Endothelial cell of umbilical vein (primary cell): ENCODE results near the gene TFDP3. TPM values are rescaled to one million over a fixed set of nuclear protein-coding genes. Genes with fewer than 3 reads are reported as not detected.

Experiments
- Bru-seq: library from RNA; stranded (reverse); fragments of 400-500 nt; gene quantifications from one replicate; lab custom pipeline; 2021; lab: Mats Ljungman, UMichigan
- BruChase-seq, 2 experiments: library from RNA; stranded (reverse); fragments of 400-500 nt; gene quantifications; one replicate each; lab custom pipeline; 2021; lab: Mats Ljungman, UMichigan
- BruUV-seq: library from RNA; stranded (reverse); fragments of 400-500 nt; replicated peaks from 2 replicates; lab custom pipeline; 2021; lab: Mats Ljungman, UMichigan
- CTCF ChIA-PET: fragments of 300-600, 350-600 bp; sonication (Branson Sonifier 250); formaldehyde crosslinking; loops from one replicate; lab custom pipeline; 2021; ENCODE audit warnings: antibody characterized with exemption, inconsistent platforms; lab: Charles Lee
- POLR2A ChIA-PET: fragments of 300-600, 350-600 bp; sonication (Branson Sonifier 250); formaldehyde crosslinking; loops from one replicate; lab custom pipeline; 2021; ENCODE audit warnings: antibody characterized with exemption, inconsistent platforms; lab: Charles Lee
- DNase-seq: peaks from one replicate; pipeline ENCODE4 v3.0.0-alpha.2; 2011; ENCODE audit warnings: low read depth, low spot score
- FAIRE-seq: peaks from 2 replicates; lab custom pipeline; 2011; peaks lifted over from hg19 to GRCh38; lab: Jason Lieb, UNC
- H2AFZ ChIP-seq: 2 replicates; pipeline ENCODE4 v1.6.0; 2012; ENCODE audit warnings: low read depth, low read length, control low read depth, inconsistent platforms
- H3K27ac ChIP-seq: 2 replicates; pipeline ENCODE4 v1.5.1; 2011; ENCODE audit warnings: low read depth, mild to moderate bottlenecking, control low read depth, low read length, moderate library complexity; ENCODE audit not compliant: insufficient read depth
- H3K27me3 ChIP-seq, 2 experiments: 2 replicates each; pipeline versions ENCODE4 v1.6.0 to v1.6.1; 2011; ENCODE audit warnings: low read length in 2 of 2, mixed read lengths in 1 of 2; ENCODE audit not compliant: control insufficient read depth in 2 of 2, insufficient read depth in 2 of 2
- H3K36me3 ChIP-seq, 2 experiments: 2 replicates in 1 of 2; 3 replicates in 1 of 2; pipeline ENCODE4 v1.5.1; 2011; ENCODE audit warnings: low read length in 2 of 2, mild to moderate bottlenecking in 1 of 2, moderate library complexity in 1 of 2; ENCODE audit not compliant: control insufficient read depth in 2 of 2, insufficient read depth in 2 of 2; ENCODE audit errors: extremely low read depth in 1 of 2
- H3K4me1 ChIP-seq: 3 replicates; pipeline ENCODE4 v1.5.1; 2011; ENCODE audit warnings: mild to moderate bottlenecking, low read length; ENCODE audit not compliant: control insufficient read depth, insufficient read depth; ENCODE audit errors: extremely low read depth
- H3K4me2 ChIP-seq: 2 replicates; pipeline ENCODE4 v1.6.1; 2011; ENCODE audit warnings: low read length, control low read depth, mixed read lengths; ENCODE audit not compliant: insufficient read depth
- H3K4me3 ChIP-seq, 3 experiments: fragments of 200-600 bp in 1 of 3; sonication (generic), shearing (Covaris generic) in 1 of 3; replicated peaks in 1 of 3; 2 replicates each; pipeline ENCODE4 v1.5.1; 2011 to 2016; ENCODE audit warnings: control low read depth in 3 of 3, low read length in 3 of 3, mild to moderate bottlenecking in 2 of 3, inconsistent platforms in 1 of 3, low read depth in 1 of 3, moderate library complexity in 1 of 3; ENCODE audit not compliant: insufficient read depth in 1 of 3
- H3K79me2 ChIP-seq: 2 replicates; pipeline ENCODE4 v1.6.0; 2012; ENCODE audit warnings: low read length, inconsistent platforms; ENCODE audit not compliant: control insufficient read depth, insufficient read depth
- H3K9ac ChIP-seq: replicated peaks from 2 replicates; pipeline ENCODE3; 2011; ENCODE audit warnings: low read length, control low read depth; ENCODE audit not compliant: insufficient read depth; ENCODE audit errors: extremely low read depth
- H3K9me1 ChIP-seq: replicated peaks from 3 replicates; pipeline ENCODE4 v1.6.0; 2011; ENCODE audit warnings: mild to moderate bottlenecking, low read length; ENCODE audit not compliant: control insufficient read depth, insufficient read depth; ENCODE audit errors: extremely low read depth
- H3K9me3 ChIP-seq: replicated peaks from 2 replicates; pipeline ENCODE4 v1.5.1; 2012; ENCODE audit warnings: low read length, inconsistent platforms; ENCODE audit not compliant: control insufficient read depth, insufficient read depth
- H4K20me1 ChIP-seq: replicated peaks from 2 replicates; pipeline ENCODE3; 2011; ENCODE audit warnings: mild to moderate bottlenecking, low read length; ENCODE audit not compliant: control insufficient read depth, insufficient read depth; ENCODE audit errors: extremely low read depth
- CTCF ChIP-seq, 2 donors: IDR thresholded peaks; 1 replicate in 1 of 2; 2 replicates in 1 of 2; pipeline ENCODE4 v1.5.1; 2011; ENCODE audit warnings: low read length in 2 of 2, mild to moderate bottlenecking in 2 of 2, moderate library complexity in 2 of 2, control low read depth in 1 of 2, inconsistent platforms in 1 of 2, low read depth in 1 of 2; ENCODE audit not compliant: insufficient read depth in 1 of 2; ENCODE audit errors: extremely low read depth in 1 of 2
- EZH2 ChIP-seq: IDR thresholded peaks from 2 replicates; pipeline ENCODE4 v1.6.1; 2012; ENCODE audit warnings: borderline replicate concordance, low read depth, mild to moderate bottlenecking, moderate library complexity, low read length, inconsistent platforms; ENCODE audit not compliant: severe bottlenecking
- FOS ChIP-seq: IDR thresholded peaks from 2 replicates; pipeline ENCODE4 v1.6.1; 2011; ENCODE audit warnings: mild to moderate bottlenecking, low read length, moderate library complexity, borderline replicate concordance; ENCODE audit not compliant: insufficient read depth
- GATA2 ChIP-seq: IDR thresholded peaks from 2 replicates; pipeline ENCODE4 v1.7.0; 2011; ENCODE audit warnings: low read depth, mild to moderate bottlenecking, moderate library complexity, mixed read lengths, low read length; ENCODE audit not compliant: insufficient read length, insufficient read depth
- JUN ChIP-seq: IDR thresholded peaks from 2 replicates; pipeline ENCODE4 v1.6.1; 2011; ENCODE audit warnings: borderline replicate concordance, low read depth; ENCODE audit not compliant: insufficient read length, insufficient read depth
- MAX ChIP-seq: IDR thresholded peaks from 2 replicates; pipeline ENCODE4 v1.6.1; 2011; ENCODE audit not compliant: insufficient read depth, insufficient read length
- MYC ChIP-seq: IDR thresholded peaks from one replicate; pipeline ENCODE4 v1.6.1; 2011; ENCODE audit warnings: mild to moderate bottlenecking, low read depth, low read length
- POLR2A ChIP-seq: IDR thresholded peaks from 2 replicates; pipeline ENCODE4 v1.6.1; 2012; ENCODE audit warnings: low read depth, mild to moderate bottlenecking, control low read depth, low read length
- POLR2AphosphoS5 ChIP-seq: IDR thresholded peaks from 2 replicates; pipeline ENCODE4 v1.6.1; 2012; ENCODE audit warnings: low read depth, mild to moderate bottlenecking, control low read depth, low read length, moderate library complexity; ENCODE audit not compliant: insufficient read depth
- dilution Hi-C: fragments of 300-500 bp; cut with MboI; formaldehyde crosslinking; loops from one replicate; pipeline ENCODE4 v1.15.0; 2019; ENCODE audit warnings: low sequenced_read_pairs; ENCODE audit not compliant: extremely low pct_ligation_motif_present
- intact Hi-C: fragments of 100-400 bp; cut with micrococcal nuclease; formaldehyde crosslinking; loops from one replicate; pipeline ENCODE4 v1.10.0; 2022
- long read RNA-seq: library from polyadenylated mRNA; stranded (forward); transcript quantifications from one replicate; pipeline ENCODE4 v2.0.0, GENCODE V29; 2021
- polyA minus RNA-seq, 3 experiments: library from RNA; depleted of rRNA, polyadenylated mRNA; stranded (reverse); fragments of >200 nt; gene quantifications; 1 replicate in 1 of 3; 2 replicates in 2 of 3; pipeline ENCODE4 v1.2.3, GENCODE V29; 2011
- polyA plus RNA-seq, 4 experiments: library from polyadenylated mRNA; depleted of rRNA in 3 of 4; stranded (reverse) in 3 of 4; unstranded in 1 of 4; fragments of >200 nt; gene quantifications; 2 replicates each; pipeline versions ENCODE4 v1.2.1 to v1.2.3, GENCODE V29; 2011 to 2012; ENCODE audit warnings: missing spikeins in 1 of 4
- total RNA-seq: library from RNA; stranded (reverse); gene quantifications from 2 replicates; pipeline ENCODE4 v1.2.3, GENCODE V29; 2021

The TFDP3 gene
- total RNA-seq (not detected in 2 replicates), polyA plus RNA-seq (not detected in 2 replicates), polyA minus RNA-seq (not detected in 2 replicates), Bru-seq, nascent RNA (not detected), BruChase-seq, experiment 1, labeled RNA remaining after a 6-hour chase (not detected), BruChase-seq, experiment 2, labeled RNA remaining after a 2-hour chase (not detected)
- not detected in 2 replicates for polyA plus RNA-seq (2011; cell fraction: cytosol; rRNA removed)
- polyA plus RNA-seq (2011; cell fraction: nucleus; rRNA removed) = not detected in 2 replicates
- polyA plus RNA-seq (2012) = not detected in 2 replicates
- polyA minus RNA-seq (2011; cell fraction: cytosol; rRNA and poly(A)+ RNA removed) = not detected
- not detected in 2 replicates for polyA minus RNA-seq (2011; cell fraction: nucleus; rRNA and poly(A)+ RNA removed)
- long read RNA-seq = 0 reads

- Histone ChIP-seq H3K9ac (no peak within 1 kb of the TSS), H4K20me1 (no peaks in the 10 kb centered on the region), H3K4me3 (no peak within 1 kb of the TSS), H3K36me3 (no peaks in the 10 kb centered on the region), H3K4me1 (no peaks in the 10 kb centered on the region), H3K9me3 (no peaks in the 10 kb centered on the region), H3K27me3 (no peaks in the 10 kb centered on the region), H3K9me1 (no peaks in the 10 kb centered on the region), H2AFZ (no peak within 1 kb of the TSS), H3K4me2 (no peak within 1 kb of the TSS), H3K27ac (no peak within 1 kb of the TSS), H3K79me2 (no peaks in the 10 kb centered on the region)
- DNase-seq (no peak), FAIRE-seq (no peak)
- CTCF ChIA-PET = no interaction called here
- TF ChIP-seq JUN (no peak), MYC (no peak), GATA2 (no peak), EZH2 (no peak), CTCF (IDR thresholded peaks at IDR 0.05; ENCODE audit: extremely low read depth in 1 of 2, insufficient read depth in 1 of 2, low read depth in 1 of 2, low read length in 2 of 2) (no peak), POLR2A (no peak), POLR2AphosphoS5 (no peak), FOS (no peak), MAX (no peak)
- intact Hi-C loops (no loop called here), dilution Hi-C loops (no loop called here)
- BruUV-seq = no TSS peak
- POLR2A ChIA-PET = no interaction called here
These were observed at the start of gene TFDP3 for GRCh38 chrX:133218329-133218728. TSS of gene TFDP3 (minus strand) at chrX:133218354. CDS start at chrX:133218259, 95 bp downstream.
